ENCODE measurements around the gene CLEC17A. TPM values are rescaled to one million over a fixed set of nuclear protein-coding genes. Genes with fewer than 3 reads are reported as not detected.
"Not testable (repeated sequence)": the region's sequence is repeated elsewhere in the genome, so short reads cannot be mapped to it uniquely, and the experiment has no call there.

Gene CLEC17A
- polyA plus RNA-seq, 1 donor, result 0.13 TPM

GRCh38 chr19:14559916-14560775, 22.7 kb upstream of the CLEC17A start:
- H3K4me1 ChIP-seq (ENCODE audit: control insufficient read depth, insufficient read depth, low read length), result peaks cover 6% of the 10 kb centered on the region
- no peak overlapping the region for H3K4me3 ChIP-seq (ENCODE audit: low read length)
- H3K36me3 ChIP-seq (ENCODE audit: control insufficient read depth, insufficient read depth, low read length), result peaks cover 14% of the 10 kb centered on the region
- no peak overlapping the region for H3K27ac ChIP-seq (ENCODE audit: low read length)
- H3K9me3 ChIP-seq (ENCODE audit: control insufficient read depth, low read depth, low read length), result no peaks in the 10 kb centered on the region
- no peaks in the 10 kb centered on the region for H3K27me3 ChIP-seq (ENCODE audit: control insufficient read depth, insufficient read depth, low read length)
- 90% methylated on average over 4 of the region's 28 CpGs for WGBS (ENCODE audit: insufficient coverage, low lambda C conversion rate)
- no peak for DNase-seq

GRCh38 chr19:14560776-14561108, 22.1 kb upstream of the CLEC17A start:
- H3K4me3 ChIP-seq (ENCODE audit: low read length), result no peak overlapping the region
- no peak overlapping the region for H3K27ac ChIP-seq (ENCODE audit: low read length)
- WGBS (ENCODE audit: insufficient coverage, low lambda C conversion rate), result no CpG with 5 or more reads among the region's 6 CpGs
- no peak for DNase-seq
- peaks cover 6% of the 10 kb centered on the region for H3K4me1 ChIP-seq (ENCODE audit: control insufficient read depth, insufficient read depth, low read length)
- H3K36me3 ChIP-seq (ENCODE audit: control insufficient read depth, insufficient read depth, low read length), result peaks cover 18% of the 10 kb centered on the region
- H3K27me3 ChIP-seq (ENCODE audit: control insufficient read depth, insufficient read depth, low read length), result no peaks in the 10 kb centered on the region
- H3K9me3 ChIP-seq (ENCODE audit: control insufficient read depth, low read depth, low read length), result no peaks in the 10 kb centered on the region

GRCh38 chr19:14561249-14561648, 21.6 kb upstream of the CLEC17A start:
- Histone ChIP-seq H3K27ac (ENCODE audit: low read length) (no peak overlapping the region), H3K4me3 (ENCODE audit: low read length) (no peak overlapping the region)
- no CpG with 5 or more reads among the region's 8 CpGs for WGBS (ENCODE audit: insufficient coverage, low lambda C conversion rate)

GRCh38 chr19:14561847-14562351, 21.0 kb upstream of the CLEC17A start:
- no peaks in the 10 kb centered on the region for H3K27me3 ChIP-seq (ENCODE audit: control insufficient read depth, insufficient read depth, low read length)
- DNase-seq, result no peak
- H3K9me3 ChIP-seq (ENCODE audit: control insufficient read depth, low read depth, low read length), result no peaks in the 10 kb centered on the region
- H3K36me3 ChIP-seq (ENCODE audit: control insufficient read depth, insufficient read depth, low read length), result peaks cover 23% of the 10 kb centered on the region
- no CpG with 5 or more reads among the region's 22 CpGs for WGBS (ENCODE audit: insufficient coverage, low lambda C conversion rate)
- H3K27ac ChIP-seq (ENCODE audit: low read length), result no peak overlapping the region
- H3K4me3 ChIP-seq (ENCODE audit: low read length), result no peak overlapping the region
- H3K4me1 ChIP-seq (ENCODE audit: control insufficient read depth, insufficient read depth, low read length), result no peaks in the 10 kb centered on the region

More at GRCh38 chr19:14561249-14561648, 21.6 kb upstream of the CLEC17A start:
- peaks cover 6% of the 10 kb centered on the region for H3K4me1 ChIP-seq (ENCODE audit: control insufficient read depth, insufficient read depth, low read length)
- H3K36me3 ChIP-seq (ENCODE audit: control insufficient read depth, insufficient read depth, low read length), result peaks cover 22% of the 10 kb centered on the region
- H3K9me3 ChIP-seq (ENCODE audit: control insufficient read depth, low read depth, low read length), result no peaks in the 10 kb centered on the region
- DNase-seq, result no peak
- H3K27me3 ChIP-seq (ENCODE audit: control insufficient read depth, insufficient read depth, low read length), result no peaks in the 10 kb centered on the region

- Histone ChIP-seq H3K9me3 (ENCODE audit: control insufficient read depth, low read depth, low read length) (no peaks in the 10 kb centered on the region), H3K4me3 (ENCODE audit: low read length) (no peak overlapping the region), H3K27me3 (ENCODE audit: control insufficient read depth, insufficient read depth, low read length) (no peaks in the 10 kb centered on the region), H3K4me1 (ENCODE audit: control insufficient read depth, insufficient read depth, low read length) (no peaks in the 10 kb centered on the region), H3K27ac (ENCODE audit: low read length) (no peak overlapping the region), H3K36me3 (ENCODE audit: control insufficient read depth, insufficient read depth, low read length) (peaks cover 30% of the 10 kb centered on the region)
- no CpG with 5 or more reads among the region's 23 CpGs for WGBS (ENCODE audit: insufficient coverage, low lambda C conversion rate)
- DNase-seq, result no peak
Observed at GRCh38 chr19:14562660-14563589, 20.0 kb upstream of the CLEC17A start.

GRCh38 chr19:14563590-14563926, 19.3 kb upstream of the CLEC17A start:
- Histone ChIP-seq H3K4me3 (ENCODE audit: low read length) (no peak overlapping the region), H3K27ac (ENCODE audit: low read length) (no peak overlapping the region), H3K9me3 (ENCODE audit: control insufficient read depth, low read depth, low read length) (no peaks in the 10 kb centered on the region), H3K4me1 (ENCODE audit: control insufficient read depth, insufficient read depth, low read length) (no peaks in the 10 kb centered on the region), H3K27me3 (ENCODE audit: control insufficient read depth, insufficient read depth, low read length) (no peaks in the 10 kb centered on the region), H3K36me3 (ENCODE audit: control insufficient read depth, insufficient read depth, low read length) (peaks cover 33% of the 10 kb centered on the region)
- no CpG with 5 or more reads among the region's 16 CpGs for WGBS (ENCODE audit: insufficient coverage, low lambda C conversion rate)
- DNase-seq, result no peak

GRCh38 chr19:14563989-14564651, 18.8 kb upstream of the CLEC17A start:
- no peak for DNase-seq
- H3K4me3 ChIP-seq (ENCODE audit: low read length), result no peak overlapping the region
- no peaks in the 10 kb centered on the region for H3K27me3 ChIP-seq (ENCODE audit: control insufficient read depth, insufficient read depth, low read length)
- H3K27ac ChIP-seq (ENCODE audit: low read length), result no peak overlapping the region
- no CpG with 5 or more reads among the region's 33 CpGs for WGBS (ENCODE audit: insufficient coverage, low lambda C conversion rate)
- no peaks in the 10 kb centered on the region for H3K4me1 ChIP-seq (ENCODE audit: control insufficient read depth, insufficient read depth, low read length)
- peaks cover 35% of the 10 kb centered on the region for H3K36me3 ChIP-seq (ENCODE audit: control insufficient read depth, insufficient read depth, low read length)
- H3K9me3 ChIP-seq (ENCODE audit: control insufficient read depth, low read depth, low read length), result no peaks in the 10 kb centered on the region

GRCh38 chr19:14564652-14565297, 18.1 kb upstream of the CLEC17A start:
- not testable (repeated sequence) for H3K4me1 ChIP-seq (ENCODE audit: control insufficient read depth, insufficient read depth, low read length); H3K9me3 ChIP-seq (ENCODE audit: control insufficient read depth, low read depth, low read length); H3K4me3 ChIP-seq (ENCODE audit: low read length); H3K27me3 ChIP-seq (ENCODE audit: control insufficient read depth, insufficient read depth, low read length); DNase-seq; H3K27ac ChIP-seq (ENCODE audit: low read length)
- WGBS (ENCODE audit: insufficient coverage, low lambda C conversion rate), result no CpG with 5 or more reads among the region's 22 CpGs
- H3K36me3 ChIP-seq (ENCODE audit: control insufficient read depth, insufficient read depth, low read length), result peaks cover 36% of the 10 kb centered on the region

- no peak overlapping the region for H3K27ac ChIP-seq (ENCODE audit: low read length)
- H3K36me3 ChIP-seq (ENCODE audit: control insufficient read depth, insufficient read depth, low read length), result peaks cover 36% of the 10 kb centered on the region
- no peaks in the 10 kb centered on the region for H3K9me3 ChIP-seq (ENCODE audit: control insufficient read depth, low read depth, low read length)
- H3K4me1 ChIP-seq (ENCODE audit: control insufficient read depth, insufficient read depth, low read length), result no peaks in the 10 kb centered on the region
- H3K27me3 ChIP-seq (ENCODE audit: control insufficient read depth, insufficient read depth, low read length), result no peaks in the 10 kb centered on the region
- no CpG with 5 or more reads among the region's 22 CpGs for WGBS (ENCODE audit: insufficient coverage, low lambda C conversion rate)
- DNase-seq, result no peak
- no peak overlapping the region for H3K4me3 ChIP-seq (ENCODE audit: low read length)
Observed at GRCh38 chr19:14565298-14565679, 17.6 kb upstream of the CLEC17A start.

Measured in large intestine (tissue), 3 donors.